A204.1 (cell line): ENCODE results near the gene HDGFL2.

ENCODE experiments used
- FAIRE-seq: peaks from 2 replicates; lab custom pipeline; 2012; peaks lifted over from hg19 to GRCh38; lab: Jason Lieb, UNC

The HDGFL2 gene

DNA sequence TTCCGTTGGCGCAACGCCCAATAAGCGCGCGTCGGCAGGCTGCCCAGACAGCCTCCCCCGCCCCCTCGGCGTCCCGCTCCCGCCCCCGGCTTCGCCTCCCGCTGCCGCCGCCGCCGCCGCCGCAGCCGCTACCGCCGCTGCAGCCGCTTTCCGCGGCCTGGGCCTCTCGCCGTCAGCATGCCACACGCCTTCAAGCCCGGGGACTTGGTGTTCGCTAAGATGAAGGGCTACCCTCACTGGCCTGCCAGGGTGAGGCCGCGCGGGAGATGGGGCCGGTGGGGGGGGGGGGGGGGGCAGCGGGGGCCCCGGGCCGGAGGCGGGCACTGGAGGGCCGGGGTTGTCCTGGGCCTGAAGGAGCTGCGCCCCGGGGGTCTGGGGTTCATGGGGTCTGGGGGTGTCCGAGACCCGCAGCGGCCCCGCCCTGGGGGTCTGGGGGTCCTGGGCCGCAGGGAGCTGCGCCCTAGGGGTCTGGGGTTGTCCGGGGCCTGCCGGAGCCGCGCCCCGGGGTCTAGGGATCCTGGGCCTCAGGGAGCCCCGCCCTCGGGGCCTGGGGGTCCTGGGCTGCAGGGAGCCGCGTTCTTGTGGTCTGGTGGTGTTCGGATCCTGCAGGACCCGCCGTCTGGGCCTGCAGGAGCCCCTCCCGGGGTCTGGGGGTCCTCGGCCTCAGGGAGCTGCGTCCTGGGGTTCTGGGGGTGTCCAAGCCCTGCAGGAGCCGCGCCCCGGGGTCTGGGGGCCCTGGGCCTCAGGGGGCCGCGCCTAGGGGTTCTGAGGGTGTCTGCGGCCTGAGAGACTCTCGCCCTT, at the start of gene HDGFL2:
HDGFL2 (plus strand) TSS at position 124 of the 801 bp plus-strand sequence; CDS start at position 178, 54 bp downstream.
- no peak for FAIRE-seq

- no peak for FAIRE-seq
These were observed 48.5 kb upstream of the HDGFL2 start for GRCh38 chr19:4423416-4424126.

- no peak for FAIRE-seq
These were observed 46.6 kb upstream of the HDGFL2 start for GRCh38 chr19:4425537-4425936.

DNA sequence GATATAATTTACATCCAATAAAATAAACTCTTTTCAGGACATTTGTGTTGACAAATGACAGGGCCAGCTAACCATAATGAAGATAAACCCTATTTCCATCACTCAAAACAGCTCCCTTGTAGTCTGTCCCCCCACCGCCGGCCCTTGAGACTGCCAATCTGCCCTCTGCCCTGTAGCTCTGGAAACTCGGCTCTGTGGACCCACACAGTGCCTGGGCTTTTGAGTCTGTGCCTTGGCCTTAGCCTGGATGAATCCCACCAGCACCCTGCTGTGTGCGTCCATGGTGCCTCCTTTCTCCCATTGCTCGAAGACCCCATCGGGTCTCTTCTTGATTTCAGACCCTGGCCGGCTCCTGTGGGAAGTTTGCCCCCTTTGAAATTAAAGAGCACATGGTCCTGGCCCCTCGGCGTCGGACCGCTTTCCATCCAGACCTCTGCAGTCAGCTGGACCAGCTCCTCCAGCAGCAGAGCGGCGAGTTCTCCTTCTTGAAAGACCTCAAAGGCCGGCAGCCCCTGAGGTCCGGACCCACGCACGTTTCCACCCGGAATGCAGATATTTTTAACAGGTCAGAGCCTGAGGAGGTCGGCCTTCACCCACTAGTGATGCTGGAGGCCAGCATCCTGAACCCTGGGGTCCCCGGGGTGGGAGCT, 43.6 kb upstream of the HDGFL2 start:
- no peak for FAIRE-seq

- no peak for FAIRE-seq
These were observed 42.8 kb upstream of the HDGFL2 start for GRCh38 chr19:4429256-4429655.

DNA sequence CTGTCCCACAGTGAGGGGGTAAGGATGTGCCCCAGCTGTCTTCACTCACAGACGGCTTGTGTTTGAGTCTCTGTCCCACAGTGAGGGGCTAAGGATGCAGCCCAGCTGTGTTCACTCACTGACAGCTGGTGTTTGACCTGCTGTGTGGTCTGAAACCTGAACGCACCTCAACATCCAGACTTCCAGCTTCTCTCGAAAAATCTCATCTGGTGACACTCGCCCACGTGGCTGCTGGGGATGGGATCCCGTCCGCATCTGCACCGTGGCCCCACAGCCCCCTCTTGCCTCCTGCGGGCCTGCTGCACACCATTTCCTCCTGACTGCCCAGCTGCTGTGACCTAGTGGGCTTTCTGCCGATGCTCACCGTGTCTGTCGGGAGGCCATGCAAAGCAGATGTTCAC, 42.3 kb upstream of the HDGFL2 start:
- FAIRE-seq, result no peak

DNA sequence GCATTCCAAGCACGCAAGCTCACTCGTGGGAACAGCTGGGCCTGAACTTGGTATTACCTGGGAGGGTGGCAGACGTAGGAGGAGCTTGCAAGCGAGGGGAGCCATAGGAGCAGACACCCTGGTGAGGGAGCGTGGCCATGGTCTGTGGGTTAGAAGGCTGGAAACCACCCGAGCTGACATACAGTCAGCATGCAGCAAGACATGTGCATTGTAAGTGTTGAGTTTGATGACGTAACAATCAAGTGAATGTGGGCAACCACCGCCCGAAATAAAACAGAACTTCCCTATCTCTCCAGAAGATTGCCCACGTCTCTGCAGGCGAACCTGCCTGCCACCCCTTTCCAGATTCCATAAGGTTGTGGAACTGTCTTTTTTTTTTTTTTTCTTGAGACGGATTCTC, 41.3 kb upstream of the HDGFL2 start:
- no peak for FAIRE-seq

DNA sequence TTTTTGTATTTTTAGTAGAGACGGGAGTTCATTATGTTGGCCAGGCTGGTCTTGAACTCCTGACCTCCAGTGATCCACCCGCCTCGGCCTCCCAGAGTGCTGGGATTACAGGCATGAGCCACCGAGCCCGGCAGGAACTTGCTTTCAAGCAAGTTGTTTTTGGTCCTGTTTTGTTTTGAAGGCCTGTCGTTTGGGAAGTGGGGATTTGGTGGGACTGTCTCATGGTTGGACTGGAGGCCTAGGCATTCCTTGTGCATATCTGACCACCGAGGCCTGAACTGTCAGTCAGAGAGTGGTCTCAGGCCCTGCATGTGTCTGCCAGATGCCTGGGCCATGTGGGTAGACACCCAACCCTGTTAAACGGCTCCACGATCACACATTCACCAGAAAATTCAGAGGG, 40.8 kb upstream of the HDGFL2 start:
- FAIRE-seq, result no peak

DNA sequence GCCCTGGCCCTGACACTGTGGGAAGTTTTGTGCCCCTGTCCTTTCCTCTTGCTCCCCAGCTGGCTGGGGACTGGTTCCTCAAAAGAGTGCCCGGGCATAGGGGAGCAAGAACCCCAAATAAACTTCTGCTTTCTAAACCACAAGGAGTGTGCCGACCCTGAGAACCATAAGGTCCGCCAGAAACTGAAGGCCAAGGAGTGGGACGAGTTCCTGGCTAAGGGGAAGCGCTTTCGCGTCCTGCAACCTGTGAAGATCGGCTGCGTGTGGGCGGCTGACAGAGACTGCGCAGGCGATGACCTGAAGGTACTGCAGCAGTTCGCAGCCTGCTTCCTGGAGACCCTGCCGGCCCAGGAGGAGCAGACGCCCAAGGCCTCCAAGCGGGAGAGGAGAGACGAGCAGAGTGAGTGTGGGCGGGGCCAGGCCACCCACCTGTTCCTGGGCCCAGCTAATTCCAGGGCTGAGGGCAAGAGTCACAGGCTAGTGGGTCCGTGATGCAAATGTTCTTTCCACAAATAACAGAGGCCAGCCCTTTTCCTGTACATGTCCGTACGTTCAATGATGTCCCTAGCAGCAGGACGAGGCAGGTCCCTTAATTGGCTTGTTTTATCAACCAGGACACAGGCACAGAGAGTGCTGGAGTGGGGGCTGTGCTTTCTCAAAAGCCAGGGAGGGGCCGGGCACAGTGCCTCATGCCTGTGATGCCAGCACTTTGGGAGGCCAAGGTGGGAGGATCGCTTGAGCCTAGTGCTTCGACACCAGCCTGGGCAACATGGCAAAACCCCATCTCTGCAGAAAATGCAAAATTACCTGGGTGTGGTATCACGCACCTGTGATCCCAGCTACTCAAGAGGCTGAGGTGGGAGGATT, 40.1 kb upstream of the HDGFL2 start:
- FAIRE-seq, result no peak

DNA sequence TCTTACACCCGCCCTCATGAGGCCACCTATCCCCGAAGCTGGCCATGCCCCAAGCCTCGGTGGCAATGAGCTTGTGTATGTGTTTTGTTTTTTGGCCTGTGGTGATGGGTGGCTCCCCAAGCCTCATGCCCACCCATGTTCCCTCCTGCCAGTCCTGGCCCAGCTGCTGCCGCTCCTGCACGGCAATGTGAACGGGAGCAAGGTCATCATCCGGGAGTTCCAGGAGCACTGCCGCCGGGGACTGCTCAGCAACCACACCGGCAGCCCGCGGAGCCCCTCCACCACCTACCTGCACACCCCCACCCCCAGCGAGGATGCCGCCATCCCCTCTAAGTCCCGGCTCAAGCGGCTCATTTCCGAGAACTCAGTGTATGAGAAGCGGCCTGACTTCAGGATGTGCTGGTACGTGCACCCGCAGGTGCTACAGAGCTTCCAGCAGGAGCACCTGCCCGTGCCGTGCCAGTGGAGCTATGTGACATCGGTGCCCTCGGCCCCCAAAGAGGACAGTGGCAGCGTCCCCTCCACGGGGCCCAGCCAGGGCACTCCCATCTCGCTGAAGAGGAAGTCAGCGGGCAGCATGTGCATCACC, 39.1 kb upstream of the HDGFL2 start:
- no peak for FAIRE-seq

- FAIRE-seq, result no peak
These were observed 37.7 kb upstream of the HDGFL2 start for GRCh38 chr19:4434391-4434790.

DNA sequence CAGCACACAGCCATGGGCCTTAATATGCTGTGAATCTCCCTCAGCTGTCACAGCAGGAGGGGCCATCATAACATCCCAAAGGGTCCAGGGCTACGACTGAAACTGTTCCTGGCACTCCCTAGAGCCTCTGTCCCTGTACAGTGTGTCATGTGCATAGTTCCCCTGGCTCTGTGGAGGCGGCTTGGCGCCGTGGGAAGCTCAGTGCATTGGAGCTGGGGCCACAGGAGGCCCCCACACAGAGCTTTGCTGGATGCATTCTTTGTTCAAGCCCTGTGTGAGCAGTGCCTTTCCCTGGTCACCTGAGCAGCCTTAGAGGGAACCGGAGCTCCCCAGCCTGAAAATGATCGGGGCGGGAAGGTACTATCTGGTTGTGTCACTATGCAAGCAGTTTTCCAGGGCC, 35.9 kb upstream of the HDGFL2 start:
- no peak for FAIRE-seq

- FAIRE-seq, result no peak
These were observed 35.0 kb upstream of the HDGFL2 start for GRCh38 chr19:4437103-4437502.

DNA sequence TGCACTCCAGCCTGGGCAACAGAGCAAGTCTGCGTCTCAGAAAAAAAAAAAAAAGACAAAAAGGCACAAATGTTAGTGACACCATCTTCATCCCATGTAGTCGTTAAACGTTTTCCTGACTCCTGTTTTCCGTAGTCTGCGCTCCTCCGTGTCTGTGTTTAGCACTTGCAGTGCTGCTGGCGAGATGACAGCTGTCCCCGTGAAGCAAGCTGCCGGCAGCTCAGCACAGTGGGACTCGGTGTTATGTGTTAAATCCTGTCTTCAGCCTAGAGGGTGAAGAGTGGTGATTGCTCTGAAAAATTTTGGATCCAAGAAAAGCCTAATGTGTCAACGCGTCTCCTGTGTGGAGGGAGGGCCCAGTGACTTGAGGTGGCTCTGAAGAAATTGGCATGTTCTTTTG, 32.9 kb upstream of the HDGFL2 start:
- FAIRE-seq, result no peak

DNA sequence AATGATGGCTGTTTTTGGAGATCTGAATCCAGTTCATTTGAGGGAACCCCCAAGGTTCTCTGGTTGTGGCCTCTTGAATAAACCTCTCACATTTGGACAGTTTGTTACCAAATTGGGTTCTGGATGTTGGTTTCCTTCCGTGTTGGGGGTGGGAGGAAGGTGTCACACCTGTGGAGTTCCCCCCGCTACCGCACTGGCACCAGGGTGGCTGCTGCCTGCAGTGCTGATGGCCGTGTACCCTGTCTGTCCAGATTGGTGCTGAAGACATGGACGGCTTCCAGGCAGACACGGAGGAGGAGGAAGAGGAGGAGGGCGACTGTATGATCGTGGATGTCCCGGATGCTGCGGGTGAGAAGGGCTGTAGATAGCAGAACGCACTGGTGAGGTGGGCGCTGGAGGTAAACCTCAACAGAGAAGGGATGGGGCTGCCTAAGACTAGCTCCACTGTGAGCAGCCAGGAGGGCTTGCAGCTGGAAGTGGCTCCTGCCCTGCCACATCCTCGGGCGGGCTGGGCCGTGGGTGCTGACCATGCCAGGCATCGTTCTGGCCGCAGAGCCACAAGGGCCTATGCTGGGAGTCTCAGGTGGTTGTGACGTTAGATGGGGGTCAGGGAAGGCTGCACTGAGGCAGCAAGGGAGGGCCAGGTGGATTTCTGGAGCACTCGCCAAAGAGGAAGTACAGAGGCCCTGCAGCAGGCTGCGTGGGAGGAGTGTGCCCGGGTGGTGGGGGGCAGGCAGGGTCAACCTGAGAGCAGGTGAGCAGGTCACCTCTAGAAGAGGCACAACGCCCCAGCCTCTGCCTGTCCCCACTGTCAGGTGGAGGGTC, 29.9 kb upstream of the HDGFL2 start:
- FAIRE-seq, result no peak

GRCh38 chr19:4442819-4443146, 29.3 kb upstream of the HDGFL2 start:
- no peak for FAIRE-seq

DNA sequence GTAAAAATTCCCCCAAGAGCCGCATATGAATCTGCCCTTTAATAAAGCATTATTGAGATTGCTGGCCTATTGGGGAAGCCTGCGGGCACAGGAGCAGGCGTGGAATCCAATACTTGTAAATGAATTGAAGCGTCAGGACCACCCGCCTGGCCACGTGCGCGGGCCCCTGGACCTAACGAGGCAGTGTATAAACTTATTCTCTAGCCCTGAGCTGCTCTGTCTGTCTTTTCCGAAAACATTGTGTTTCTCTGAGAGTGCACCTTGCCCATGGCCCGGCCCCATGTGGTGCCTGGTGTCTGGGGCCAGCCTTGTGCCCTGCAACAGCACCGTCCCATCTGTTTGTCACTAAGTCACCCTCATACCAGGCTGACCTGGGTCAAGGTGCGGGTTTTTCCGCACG, 28.9 kb upstream of the HDGFL2 start:
- FAIRE-seq, result no peak

- FAIRE-seq, result no peak
These were observed 27.9 kb upstream of the HDGFL2 start for GRCh38 chr19:4443966-4444764.

- FAIRE-seq, result no peak
These were observed 27.0 kb upstream of the HDGFL2 start for GRCh38 chr19:4444765-4445741.
